K562 (cell line): ENCODE measurements around the gene CXCL17.

Source experiments
- ATF3 ChIP-seq, 2 experiments: fragments of 450-650 bp in 1 of 2; sonication (generic) in 1 of 2; formaldehyde crosslinking in 1 of 2; IDR thresholded peaks in 1 of 2; conservative IDR thresholded peaks in 1 of 2; 2 replicates each; pipeline versions ENCODE4 v1.6.1 to v1.8.1; 2016 to 2023; ENCODE audit warnings: mild to moderate bottlenecking in 2 of 2, moderate library complexity in 2 of 2, inconsistent platforms in 1 of 2, missing genetic modification reagents in 1 of 2
- CEBPB ChIP-seq: fragments of 450-650 bp; IDR thresholded peaks from 2 replicates; pipeline ENCODE4 v1.6.1; 2016; ENCODE audit warnings: missing genetic modification characterization, missing compliant biosample characterization
- CEBPG ChIP-seq, 3 experiments: fragments of 200-800 bp in 1 of 3; sonication (Bioruptor generic) in 1 of 3; sonication (generic) in 1 of 3; formaldehyde crosslinking in 1 of 3; IDR thresholded peaks in 2 of 3; conservative IDR thresholded peaks in 1 of 3; 2 replicates each; pipeline versions ENCODE4 v1.6.1 to v1.8.0; 2016 to 2022; ENCODE audit warnings: missing compliant biosample characterization in 2 of 3, missing genetic modification characterization in 2 of 3, mild to moderate bottlenecking in 1 of 3, missing genetic modification reagents in 1 of 3
- KDM5B ChIP-seq: fragments of 200-600 bp; sonication (generic); IDR thresholded peaks from 2 replicates; pipeline ENCODE4 v1.6.1; 2012; ENCODE audit warnings: low read depth, mild to moderate bottlenecking, moderate library complexity, low read length, control low read depth, inconsistent platforms; ENCODE audit not compliant: insufficient replicate concordance
- POLR2A ChIP-seq: fragments of 450-650 bp; conservative IDR thresholded peaks from 2 replicates; pipeline ENCODE4 v1.6.1; 2016
- PURB ChIP-seq: sonication (generic); formaldehyde crosslinking; IDR thresholded peaks from 2 replicates; pipeline ENCODE4 v1.9.0; 2021; ENCODE audit warnings: low read depth, mild to moderate bottlenecking, missing genetic modification reagents
- TEAD4 ChIP-seq, 2 experiments: sonication (generic) in 1 of 2; formaldehyde crosslinking in 1 of 2; IDR thresholded peaks; 2 replicates each; pipeline versions ENCODE4 v1.6.1 to v1.8.0; 2012 to 2022; ENCODE audit warnings: borderline replicate concordance in 1 of 2, inconsistent platforms in 1 of 2, low read length in 1 of 2, mild to moderate bottlenecking in 1 of 2, missing genetic modification reagents in 1 of 2
- ZNF24 ChIP-seq: fragments of 450-650 bp; IDR thresholded peaks from 2 replicates; pipeline ENCODE4 v1.6.1; 2016
- ZNF347 ChIP-seq: fragments of 450-650 bp; formaldehyde crosslinking; IDR thresholded peaks from 2 replicates; pipeline ENCODE4 v1.4.0; 2020; ENCODE audit warnings: low read depth, mild to moderate bottlenecking, moderate library complexity
- TF ChIP-seq, protein P1 (sequence below), 3 experiments: IDR thresholded peaks in 2 of 3; conservative IDR thresholded peaks in 1 of 3; 2 replicates each; pipeline ENCODE4 v1.5.1; 2011 to 2012; ENCODE audit warnings: low read length in 3 of 3, mild to moderate bottlenecking in 3 of 3, control low read depth in 2 of 3, improper control_type of control experiment in 1 of 3, inconsistent platforms in 1 of 3, low read depth in 1 of 3, mixed read lengths in 1 of 3, moderate library complexity in 1 of 3; ENCODE audit not compliant: insufficient read depth in 2 of 3

GRCh38 chr19:42477933-42478332 lies 35.2 kb upstream of the CXCL17 start:
- TF ChIP-seq ATF3 (IDR thresholded peaks at IDR 0.05) = no peak
- TF ChIP-seq ATF3 (CRISPR knock-in tag; conservative IDR thresholded peaks at IDR 0.05) = no peak
- TF ChIP-seq ZNF24 = no peak
- TF ChIP-seq, protein P1, sequence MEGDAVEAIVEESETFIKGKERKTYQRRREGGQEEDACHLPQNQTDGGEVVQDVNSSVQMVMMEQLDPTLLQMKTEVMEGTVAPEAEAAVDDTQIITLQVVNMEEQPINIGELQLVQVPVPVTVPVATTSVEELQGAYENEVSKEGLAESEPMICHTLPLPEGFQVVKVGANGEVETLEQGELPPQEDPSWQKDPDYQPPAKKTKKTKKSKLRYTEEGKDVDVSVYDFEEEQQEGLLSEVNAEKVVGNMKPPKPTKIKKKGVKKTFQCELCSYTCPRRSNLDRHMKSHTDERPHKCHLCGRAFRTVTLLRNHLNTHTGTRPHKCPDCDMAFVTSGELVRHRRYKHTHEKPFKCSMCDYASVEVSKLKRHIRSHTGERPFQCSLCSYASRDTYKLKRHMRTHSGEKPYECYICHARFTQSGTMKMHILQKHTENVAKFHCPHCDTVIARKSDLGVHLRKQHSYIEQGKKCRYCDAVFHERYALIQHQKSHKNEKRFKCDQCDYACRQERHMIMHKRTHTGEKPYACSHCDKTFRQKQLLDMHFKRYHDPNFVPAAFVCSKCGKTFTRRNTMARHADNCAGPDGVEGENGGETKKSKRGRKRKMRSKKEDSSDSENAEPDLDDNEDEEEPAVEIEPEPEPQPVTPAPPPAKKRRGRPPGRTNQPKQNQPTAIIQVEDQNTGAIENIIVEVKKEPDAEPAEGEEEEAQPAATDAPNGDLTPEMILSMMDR (IDR thresholded peaks at IDR 0.05 in 2 of 3, conservative IDR thresholded peaks at IDR 0.05 in 1 of 3; ENCODE audit: insufficient read depth in 2 of 3, low read depth in 1 of 3, low read length in 3 of 3) = no peak
- no peak for TF ChIP-seq PURB (CRISPR knock-in tag)
- no peak for TF ChIP-seq ZNF347 (CRISPR knock-in tag)
- TF ChIP-seq TEAD4 (IDR thresholded peaks at IDR 0.05; ENCODE audit: low read length) = no peak
- no peak for TF ChIP-seq TEAD4 (CRISPR knock-in tag; IDR thresholded peaks at IDR 0.05; ENCODE audit: borderline replicate concordance)
- no peak for TF ChIP-seq CEBPG (CRISPR knock-in tag; IDR thresholded peaks at IDR 0.05)
- TF ChIP-seq CEBPG (tag; conservative IDR thresholded peaks at IDR 0.05 in 1 of 2, IDR thresholded peaks at IDR 0.05 in 1 of 2) = no peak
- TF ChIP-seq KDM5B = no peak
- no peak for TF ChIP-seq POLR2A
- TF ChIP-seq CEBPB = no peak
